HFFc6 (cell line): ENCODE results near the gene CNTN5. TPM values are rescaled to one million over a fixed set of nuclear protein-coding genes. Genes with fewer than 3 reads are reported as not detected.

ENCODE experiments used
- DNase-seq: peaks from one replicate; pipeline ENCODE4 v3.0.0-alpha.2; 2018
- H3K27ac Mint-ChIP-seq: 2 replicates; pipeline ENCODE4 v1.8.0; 2020; ENCODE audit warnings: mild to moderate bottlenecking, mixed read lengths
- H3K27me3 Mint-ChIP-seq: 2 replicates; pipeline ENCODE4 v1.8.0; 2021; ENCODE audit warnings: mild to moderate bottlenecking, moderate library complexity, mixed read lengths; ENCODE audit not compliant: insufficient read depth
- H3K36me3 Mint-ChIP-seq: 2 replicates; pipeline ENCODE4 v1.8.0; 2021; ENCODE audit warnings: low read depth, mixed read lengths
- H3K4me1 Mint-ChIP-seq: 2 replicates; pipeline ENCODE4 v1.8.0; 2020; ENCODE audit warnings: low read depth, mixed read lengths
- H3K4me3 Mint-ChIP-seq: 2 replicates; pipeline ENCODE4 v1.8.0; 2020; ENCODE audit warnings: mild to moderate bottlenecking, moderate library complexity, mixed read lengths
- H3K9me3 Mint-ChIP-seq: 2 replicates; pipeline ENCODE4 v1.8.0; 2020; ENCODE audit warnings: mild to moderate bottlenecking, mixed read lengths
- total RNA-seq, 6 experiments: library from RNA; stranded (reverse); fragmentation: NEBNext Ultra II Directional; extraction: Animal tissue kit (Norgen Biotek cat#: 25700); gene quantifications; 2 replicates in 1 of 6; 3 replicates in 5 of 6; pipeline ENCODE4 v1.2.3, GENCODE V29; 2021
- TF ChIP-seq, protein P1 (sequence below): fragments of 200-600 bp; sonication (generic); IDR thresholded peaks from 2 replicates; pipeline ENCODE4 v1.5.0; 2021; ENCODE audit warnings: antibody characterized with exemption, mild to moderate bottlenecking

Gene CNTN5
- total RNA-seq, 6 experiments from 2014 or later: not detected

DNA sequence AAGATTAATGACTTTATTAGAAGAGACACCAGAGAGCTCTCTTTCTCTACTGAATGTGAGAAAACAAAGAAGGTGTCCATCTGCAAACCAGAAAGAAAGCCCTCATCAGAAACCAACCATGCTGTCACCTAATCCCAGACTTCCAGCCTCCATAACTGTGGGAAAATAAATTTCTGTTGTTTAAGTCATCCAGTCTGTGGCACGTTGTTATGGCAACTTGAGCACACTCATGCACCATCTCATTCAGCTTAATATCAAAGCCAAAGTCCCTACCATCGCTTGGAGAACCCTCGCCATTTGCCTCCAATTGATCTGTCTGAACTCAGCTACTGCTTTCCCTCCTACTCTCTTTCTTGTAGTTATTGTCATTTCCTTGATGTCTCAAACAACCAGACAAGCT is 900.2 kb downstream of the CNTN5 start:
- Mint-ChIP-seq H3K27ac (no peak overlapping the region), H3K4me3 (no peak overlapping the region), H3K36me3 (no peaks in the 10 kb centered on the region; the same call in 1 of the 2 replicates), H3K27me3 (no peaks in the 10 kb centered on the region; the same call in 1 of the 2 replicates), H3K4me1 (no peaks in the 10 kb centered on the region), H3K9me3 (peaks cover 53% of the 10 kb centered on the region)
- no peak for DNase-seq
- TF ChIP-seq, protein P1, sequence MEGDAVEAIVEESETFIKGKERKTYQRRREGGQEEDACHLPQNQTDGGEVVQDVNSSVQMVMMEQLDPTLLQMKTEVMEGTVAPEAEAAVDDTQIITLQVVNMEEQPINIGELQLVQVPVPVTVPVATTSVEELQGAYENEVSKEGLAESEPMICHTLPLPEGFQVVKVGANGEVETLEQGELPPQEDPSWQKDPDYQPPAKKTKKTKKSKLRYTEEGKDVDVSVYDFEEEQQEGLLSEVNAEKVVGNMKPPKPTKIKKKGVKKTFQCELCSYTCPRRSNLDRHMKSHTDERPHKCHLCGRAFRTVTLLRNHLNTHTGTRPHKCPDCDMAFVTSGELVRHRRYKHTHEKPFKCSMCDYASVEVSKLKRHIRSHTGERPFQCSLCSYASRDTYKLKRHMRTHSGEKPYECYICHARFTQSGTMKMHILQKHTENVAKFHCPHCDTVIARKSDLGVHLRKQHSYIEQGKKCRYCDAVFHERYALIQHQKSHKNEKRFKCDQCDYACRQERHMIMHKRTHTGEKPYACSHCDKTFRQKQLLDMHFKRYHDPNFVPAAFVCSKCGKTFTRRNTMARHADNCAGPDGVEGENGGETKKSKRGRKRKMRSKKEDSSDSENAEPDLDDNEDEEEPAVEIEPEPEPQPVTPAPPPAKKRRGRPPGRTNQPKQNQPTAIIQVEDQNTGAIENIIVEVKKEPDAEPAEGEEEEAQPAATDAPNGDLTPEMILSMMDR: no peak

DNA sequence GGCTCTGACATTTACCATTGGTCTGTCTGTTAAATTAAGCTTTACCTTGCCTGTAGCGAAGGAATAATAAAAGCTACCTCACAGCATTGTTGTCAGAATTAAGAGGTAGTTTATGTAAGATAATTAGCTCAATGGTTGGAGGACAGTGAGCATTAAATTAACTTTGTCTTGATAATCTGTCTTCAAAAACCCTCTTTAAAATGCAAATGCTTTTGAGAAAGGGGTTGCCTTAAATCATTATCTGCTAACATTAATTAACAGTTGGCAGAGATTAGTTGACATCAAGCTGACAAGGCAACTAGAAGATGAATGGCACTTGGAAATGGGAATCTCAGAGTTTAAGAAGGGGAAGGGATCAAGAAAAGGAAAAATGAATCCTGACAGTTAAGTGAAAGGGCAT is 905.2 kb downstream of the CNTN5 start:
- Mint-ChIP-seq H3K4me3 (no peak overlapping the region), H3K4me1 (no peaks in the 10 kb centered on the region), H3K27ac (no peak overlapping the region), H3K36me3 (no peaks in the 10 kb centered on the region), H3K27me3 (no peaks in the 10 kb centered on the region), H3K9me3 (peaks cover 46% of the 10 kb centered on the region)
- TF ChIP-seq, protein P1: no peak
- DNase-seq: no peak

DNA sequence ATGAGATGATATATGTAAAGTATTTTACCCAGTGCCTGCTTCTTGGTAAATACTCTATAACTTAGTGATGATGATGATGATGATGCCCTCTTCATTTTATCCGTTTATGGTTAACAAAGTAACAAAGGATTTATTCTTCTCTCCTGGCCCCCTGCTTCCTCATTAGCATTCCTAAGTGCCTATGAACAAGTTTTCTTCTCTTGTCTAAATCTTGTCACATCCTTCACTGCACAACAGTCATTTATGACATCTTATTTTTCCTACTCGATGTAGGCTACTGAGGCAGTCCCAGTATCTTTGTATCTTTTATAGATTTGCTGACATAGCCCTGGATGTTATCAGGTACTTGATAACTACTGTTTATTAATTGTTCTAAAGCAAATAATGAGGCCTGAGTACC is 911.9 kb downstream of the CNTN5 start:
- no peak for DNase-seq
- Mint-ChIP-seq H3K4me3 (no peak overlapping the region), H3K4me1 (no peaks in the 10 kb centered on the region), H3K9me3 (peaks cover 38% of the 10 kb centered on the region), H3K27ac (no peak overlapping the region), H3K36me3 (no peaks in the 10 kb centered on the region), H3K27me3 (peaks cover 1% of the 10 kb centered on the region; the same call in 1 of the 2 replicates)
- TF ChIP-seq, protein P1: no peak

DNA sequence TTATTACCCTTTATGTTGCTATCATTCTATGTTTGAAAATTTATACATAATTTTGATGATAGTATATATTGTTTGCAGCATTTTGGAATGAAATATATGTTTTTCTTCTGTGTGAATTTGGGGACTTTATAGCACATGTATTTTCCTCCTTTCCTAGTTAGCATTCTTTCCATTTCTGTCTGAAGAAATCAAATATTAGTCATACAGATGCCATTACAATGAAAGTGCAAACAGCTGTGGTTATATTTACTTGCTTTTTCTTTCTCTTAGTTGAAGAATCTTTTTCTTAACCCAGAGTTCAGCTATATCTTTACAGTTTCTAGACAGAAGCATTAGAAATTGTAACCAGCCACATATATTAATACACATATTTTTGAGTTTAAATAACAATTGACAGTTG is 913.3 kb downstream of the CNTN5 start:
- TF ChIP-seq, protein P1: no peak
- H3K36me3 Mint-ChIP-seq: no peaks in the 10 kb centered on the region
- peaks cover 1% of the 10 kb centered on the region; the same call in 1 of the 2 replicates for H3K27me3 Mint-ChIP-seq
- H3K9me3 Mint-ChIP-seq: peaks cover 31% of the 10 kb centered on the region
- H3K27ac Mint-ChIP-seq: no peak overlapping the region
- H3K4me1 Mint-ChIP-seq: no peaks in the 10 kb centered on the region
- no peak for DNase-seq
- H3K4me3 Mint-ChIP-seq: no peak overlapping the region

DNA sequence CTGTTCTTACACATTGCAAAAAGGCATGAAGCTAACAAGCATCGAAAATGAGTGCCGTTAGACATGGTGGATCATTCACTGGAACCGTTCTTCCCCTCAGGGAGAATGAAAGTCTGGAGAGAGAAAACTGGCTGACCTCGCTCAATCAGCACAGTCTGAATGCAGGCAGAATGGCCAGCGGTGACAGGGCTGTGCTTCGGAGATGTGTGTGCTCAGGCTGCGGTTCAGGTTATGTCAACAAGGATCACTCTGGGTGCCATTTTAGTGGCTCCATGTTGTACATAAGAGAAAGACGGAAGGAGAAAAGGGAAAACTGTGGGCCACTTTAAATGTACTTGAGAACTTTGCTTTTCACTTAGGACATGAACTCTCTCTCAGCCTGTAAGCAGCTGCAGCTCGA is 916.6 kb downstream of the CNTN5 start:
- DNase-seq: no peak
- no peak overlapping the region for H3K4me3 Mint-ChIP-seq
- H3K36me3 Mint-ChIP-seq: no peaks in the 10 kb centered on the region
- TF ChIP-seq, protein P1: no peak
- peaks cover 26% of the 10 kb centered on the region for H3K9me3 Mint-ChIP-seq
- no peaks in the 10 kb centered on the region for H3K4me1 Mint-ChIP-seq
- H3K27ac Mint-ChIP-seq: no peak overlapping the region
- no peaks in the 10 kb centered on the region for H3K27me3 Mint-ChIP-seq

DNA sequence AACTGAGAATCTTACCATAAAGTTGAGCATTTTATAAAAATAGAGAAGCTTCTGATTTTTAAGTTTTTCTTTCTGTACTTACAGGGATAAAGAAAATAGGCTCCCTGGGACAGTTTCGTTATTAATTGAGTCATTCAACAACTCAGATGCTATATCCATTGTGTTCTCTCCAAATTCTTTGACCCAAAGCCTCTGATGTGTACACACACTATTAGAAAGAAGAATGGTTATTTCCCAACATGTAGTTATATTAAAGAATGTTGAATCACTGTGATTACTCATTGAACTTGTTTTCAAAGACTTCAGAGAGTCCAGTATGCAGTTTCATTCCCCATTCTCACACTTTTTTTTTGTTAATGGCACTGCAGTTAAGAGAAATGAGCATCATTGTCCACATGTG is 932.1 kb downstream of the CNTN5 start:
- no peaks in the 10 kb centered on the region for H3K36me3 Mint-ChIP-seq
- no peak for DNase-seq
- TF ChIP-seq, protein P1: no peak
- H3K9me3 Mint-ChIP-seq: peaks cover 18% of the 10 kb centered on the region
- no peaks in the 10 kb centered on the region for H3K4me1 Mint-ChIP-seq
- H3K27me3 Mint-ChIP-seq: no peaks in the 10 kb centered on the region; the same call in 1 of the 2 replicates
- no peak overlapping the region for H3K27ac Mint-ChIP-seq
- H3K4me3 Mint-ChIP-seq: no peak overlapping the region
